ENCODE results near the gene RPL37.

The RPL37 gene

DNA sequence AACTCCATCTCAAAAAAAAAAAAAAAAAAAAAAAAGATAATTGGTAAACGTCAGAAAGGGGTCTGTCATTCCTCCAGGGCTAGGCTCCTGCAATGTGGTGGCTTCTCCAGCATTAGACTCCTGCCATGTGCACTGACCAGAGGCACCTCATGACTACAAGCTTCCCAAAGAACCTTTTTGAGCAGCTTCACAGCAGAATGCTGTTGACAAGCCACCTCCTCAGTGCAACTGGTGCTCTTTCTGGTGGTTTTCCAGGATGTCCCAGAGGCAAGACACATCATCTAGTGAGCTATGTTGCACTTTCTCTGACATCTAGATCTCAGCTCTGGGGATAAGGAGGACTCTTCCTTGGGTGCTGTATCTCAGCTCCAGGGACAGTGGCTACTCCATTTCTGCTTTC lies 11.6 kb downstream of the RPL37 start:
- Mint-ChIP-seq H3K9me3 (no peaks in the 10 kb centered on the region), H3K4me1 (peaks cover 15% of the 10 kb centered on the region), H3K4me3 (no peak overlapping the region), H3K27me3 (ENCODE audit: low read depth, poor library complexity) (no peaks in the 10 kb centered on the region), H3K27ac (peak overlapping the region; percentile 69), H3K36me3 (ENCODE audit: low read depth) (peaks cover 53% of the 10 kb centered on the region)
- no peak for DNase-seq
- TF ChIP-seq CTCF (IDR thresholded peaks at IDR 0.05): no peak

GRCh38 chr5:40813698-40814281 lies 21.2 kb downstream of the RPL37 start:
- H3K4me1 Mint-ChIP-seq: peaks cover 7% of the 10 kb centered on the region
- H3K27ac Mint-ChIP-seq: no peak overlapping the region
- peaks cover 3% of the 10 kb centered on the region for H3K27me3 Mint-ChIP-seq (ENCODE audit: low read depth, poor library complexity)
- H3K36me3 Mint-ChIP-seq (ENCODE audit: low read depth): no peaks in the 10 kb centered on the region
- no peaks in the 10 kb centered on the region for H3K9me3 Mint-ChIP-seq
- DNase-seq: no peak
- TF ChIP-seq CTCF (IDR thresholded peaks at IDR 0.05): no peak
- H3K4me3 Mint-ChIP-seq: no peak overlapping the region

- H3K27ac Mint-ChIP-seq: no peak overlapping the region
- H3K36me3 Mint-ChIP-seq (ENCODE audit: low read depth): no peaks in the 10 kb centered on the region
- H3K4me3 Mint-ChIP-seq: no peak overlapping the region
- no peak for DNase-seq
- H3K9me3 Mint-ChIP-seq: no peaks in the 10 kb centered on the region
- H3K4me1 Mint-ChIP-seq: peaks cover 14% of the 10 kb centered on the region
- peaks cover 3% of the 10 kb centered on the region for H3K27me3 Mint-ChIP-seq (ENCODE audit: low read depth, poor library complexity)
- TF ChIP-seq CTCF (IDR thresholded peaks at IDR 0.05): no peak
Observed at GRCh38 chr5:40812125-40812524, 22.9 kb downstream of the RPL37 start.

DNA sequence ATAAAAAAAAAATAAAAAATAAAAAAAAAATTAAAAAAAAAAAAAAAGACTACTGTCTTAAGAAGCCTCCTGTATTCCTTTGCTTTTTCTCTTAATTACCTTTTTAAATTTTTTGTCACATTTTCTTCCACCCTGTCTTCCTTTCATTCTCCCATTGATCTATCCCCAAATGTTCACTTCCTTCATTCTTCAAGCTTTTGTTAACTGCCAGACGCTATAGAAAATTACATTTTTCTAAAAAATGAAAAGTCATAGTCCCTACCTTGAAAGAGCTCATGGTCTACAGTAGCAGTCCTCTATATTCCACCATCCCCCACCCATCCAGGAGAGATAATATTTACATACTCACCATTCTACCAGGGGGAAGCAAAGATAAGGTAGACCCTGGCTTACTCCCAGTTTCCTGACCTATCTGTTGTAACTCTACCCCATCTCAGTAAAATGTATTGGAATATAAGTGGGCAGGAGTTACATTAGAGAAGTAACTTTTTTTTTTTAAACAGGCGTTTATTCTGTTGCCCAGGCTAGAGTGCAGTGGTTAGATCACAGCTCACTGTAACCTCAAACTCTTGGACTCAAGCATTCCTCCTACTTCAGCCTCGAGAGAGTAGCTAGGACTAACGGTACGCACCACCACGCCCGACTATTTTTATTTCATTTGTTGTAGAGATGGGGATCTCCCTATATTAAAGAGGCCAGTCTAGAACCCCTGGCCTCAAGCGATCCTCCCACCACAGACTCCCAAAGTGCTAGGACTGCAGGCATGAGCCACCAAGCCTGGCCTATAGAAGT lies 33.1 kb downstream of the RPL37 start:
- H3K36me3 Mint-ChIP-seq (ENCODE audit: low read depth): peaks cover 5% of the 10 kb centered on the region
- peak overlapping the region; percentile 6 for H3K27ac Mint-ChIP-seq
- DNase-seq: no peak
- H3K27me3 Mint-ChIP-seq (ENCODE audit: low read depth, poor library complexity): peaks cover 3% of the 10 kb centered on the region
- H3K9me3 Mint-ChIP-seq: peaks cover 13% of the 10 kb centered on the region
- H3K4me3 Mint-ChIP-seq: peak overlapping the region; percentile 10
- no peak for TF ChIP-seq CTCF (IDR thresholded peaks at IDR 0.05)
- H3K4me1 Mint-ChIP-seq: peaks cover 27% of the 10 kb centered on the region

GRCh38 chr5:40799258-40799657 lies 35.8 kb downstream of the RPL37 start:
- no peak for DNase-seq
- Mint-ChIP-seq H3K9me3 (peaks cover 16% of the 10 kb centered on the region), H3K27ac (no peak overlapping the region), H3K27me3 (ENCODE audit: low read depth, poor library complexity) (peaks cover 3% of the 10 kb centered on the region), H3K4me3 (peak overlapping the region; percentile 87), H3K4me1 (peaks cover 38% of the 10 kb centered on the region), H3K36me3 (ENCODE audit: low read depth) (peaks cover 20% of the 10 kb centered on the region)
- TF ChIP-seq CTCF (IDR thresholded peaks at IDR 0.05): no peak

Data from nephron progenitor cell (in vitro differentiated cells).